GM21619 (cell line): ENCODE measurements around the gene P2RX7.
"Not testable (repeated sequence)": the region's sequence is repeated elsewhere in the genome, so short reads cannot be mapped to it uniquely, and the experiment has no call there.

Experiments used
- ATAC-seq: cut with Tn5 transposase; IDR thresholded peaks from one replicate; pipeline ENCODE4 v1.9.1; 2021; ENCODE audit not compliant: unreplicated experiment

The P2RX7 gene

DNA sequence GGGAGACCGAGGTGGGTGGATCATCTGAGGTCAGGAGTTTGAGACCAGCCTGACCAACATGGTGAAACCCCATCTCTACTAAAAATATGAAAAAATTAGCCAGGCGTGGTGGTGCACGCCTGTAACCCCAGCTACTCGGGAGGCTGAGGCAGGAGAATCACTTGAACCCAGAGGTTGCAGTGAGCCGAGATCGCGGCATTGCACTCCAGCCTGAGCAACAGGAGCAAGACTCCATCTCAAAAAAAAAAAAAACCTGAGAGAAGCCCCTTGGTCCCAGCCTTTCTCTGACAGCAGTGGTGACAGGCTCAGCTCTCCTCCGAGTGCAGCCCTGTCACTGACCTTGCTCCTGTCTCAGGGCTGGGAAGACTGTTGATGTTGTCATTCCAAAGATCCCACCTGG, 94.2 kb downstream of the P2RX7 start:
- ATAC-seq, result not testable (repeated sequence)

DNA sequence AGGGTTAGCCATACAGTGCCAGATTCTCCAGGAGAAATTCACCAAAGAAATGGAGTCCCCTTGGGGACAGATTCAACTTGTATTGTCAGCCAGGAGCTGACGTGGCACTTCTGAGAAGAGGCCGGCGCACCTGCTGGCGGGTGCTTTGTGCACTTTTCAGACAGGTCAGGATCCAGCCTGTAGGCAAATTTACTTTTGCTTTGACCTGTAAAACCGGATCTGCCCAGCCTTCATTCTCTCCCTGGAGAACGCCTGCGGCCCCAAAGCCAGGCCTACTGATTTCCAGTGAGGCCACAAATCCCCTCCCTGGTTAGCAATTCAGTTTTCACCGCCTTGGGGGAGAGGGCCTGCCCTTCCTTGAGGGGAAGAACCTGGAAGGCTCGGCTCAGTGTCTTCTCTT, 94.6 kb downstream of the P2RX7 start:
- peak; percentile 73 for ATAC-seq

GRCh38 chr12:121228919-121229665, 96.4 kb downstream of the P2RX7 start:
- no peak for ATAC-seq

DNA sequence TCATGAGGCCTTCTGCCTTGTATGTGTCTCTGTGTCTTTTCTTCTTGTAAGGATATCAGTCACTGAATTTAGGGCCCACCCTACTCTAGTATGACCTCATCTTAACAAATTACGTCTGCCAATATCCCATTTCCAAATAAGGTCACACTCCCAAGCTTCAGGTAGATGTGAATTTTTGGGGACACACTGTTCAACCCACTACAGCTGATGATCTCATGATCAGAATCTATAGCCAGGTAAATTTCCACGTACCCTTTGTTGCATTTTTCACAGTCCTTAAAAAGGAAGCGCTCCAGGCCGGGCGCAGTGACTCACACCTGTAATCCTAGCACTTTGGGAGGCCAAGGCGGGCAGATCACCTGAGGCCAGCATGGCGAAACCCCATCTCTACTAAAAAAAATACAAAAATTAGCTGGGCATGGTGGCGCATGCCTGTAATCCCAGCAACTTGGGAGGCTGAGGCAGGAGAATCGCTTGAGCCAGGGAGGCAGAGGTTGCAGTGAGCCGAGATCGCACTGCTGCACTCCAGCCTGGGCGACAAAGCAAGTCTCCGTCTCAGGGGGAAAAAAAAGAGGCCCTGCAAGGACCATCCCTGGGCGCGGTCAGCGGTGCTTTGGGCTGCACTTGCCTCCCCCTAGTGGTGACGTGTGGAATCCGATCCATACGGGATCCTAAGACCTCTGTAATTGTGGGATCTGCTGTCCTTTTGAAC, 97.3 kb downstream of the P2RX7 start:
- ATAC-seq, result not testable (repeated sequence)

DNA sequence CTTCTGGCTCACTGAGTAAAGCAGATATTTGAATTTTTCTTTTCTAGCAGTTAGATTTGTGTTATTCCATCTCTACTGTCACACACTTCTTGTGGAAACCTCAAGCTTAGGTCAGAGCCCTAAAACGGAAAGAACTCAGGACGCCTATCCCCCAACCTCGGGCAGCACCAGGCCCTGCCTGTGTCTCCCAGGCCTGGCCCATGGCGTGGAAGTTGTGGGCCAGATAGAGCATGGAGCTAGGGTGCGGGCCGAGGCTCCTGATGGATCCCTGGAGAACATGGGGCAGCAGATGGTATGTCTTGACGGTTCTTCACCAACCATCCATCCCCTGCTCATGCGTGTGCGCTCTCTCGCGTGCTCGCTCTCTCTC, 97.8 kb downstream of the P2RX7 start:
- ATAC-seq, result no peak

GRCh38 chr12:121232163-121232562, 99.5 kb downstream of the P2RX7 start:
- no peak for ATAC-seq

- no peak for ATAC-seq
Measured at GRCh38 chr12:121232977-121233627, 100.4 kb downstream of the P2RX7 start.

GRCh38 chr12:121233628-121234020, 100.9 kb downstream of the P2RX7 start:
- ATAC-seq, result no peak

DNA sequence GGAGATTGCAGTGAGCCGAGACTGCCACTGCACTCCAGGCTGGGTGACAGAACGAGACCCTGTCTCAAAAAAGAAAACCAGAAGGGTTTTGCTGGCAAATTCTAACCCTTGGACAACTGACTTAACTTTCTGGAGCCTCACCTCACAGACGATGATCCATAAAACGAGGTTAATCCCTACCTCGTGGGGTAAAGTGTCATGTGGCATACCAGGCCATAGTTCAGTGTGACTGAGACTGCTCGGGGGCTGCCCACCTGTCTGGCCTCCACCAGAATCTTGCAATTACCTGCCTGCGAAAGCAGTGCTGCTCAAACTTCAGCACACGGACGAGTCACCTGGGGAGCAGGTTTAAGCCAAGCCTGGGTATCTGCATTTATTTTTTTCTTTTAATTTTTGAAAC, 104.1 kb downstream of the P2RX7 start:
- no peak for ATAC-seq

DNA sequence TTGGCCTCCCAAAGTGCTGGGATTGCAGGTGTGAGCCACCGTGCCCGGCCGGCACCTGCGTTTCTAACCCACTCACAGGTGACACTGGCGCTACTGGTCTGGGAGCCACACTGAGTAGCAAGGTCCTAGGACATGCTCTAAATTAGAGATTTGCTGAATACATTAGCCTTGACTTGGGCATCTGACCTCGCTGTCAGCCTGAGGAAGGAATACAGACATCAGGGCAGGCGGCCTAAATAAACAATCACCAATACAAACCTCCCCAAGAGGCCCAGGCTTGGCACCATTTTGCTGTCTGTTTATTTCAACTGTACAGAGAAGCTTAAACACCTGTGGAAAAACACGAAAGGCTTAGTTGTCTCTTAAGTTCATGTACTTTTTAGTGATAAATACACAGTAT, 104.7 kb downstream of the P2RX7 start:
- no peak for ATAC-seq
